B cell (primary cell): ENCODE results near the gene MAPRE2. TPM values are rescaled to one million over a fixed set of nuclear protein-coding genes. Genes with fewer than 3 reads are reported as not detected.

Experiments
- ATAC-seq: fragments of 200-7000 bp; cut with Tn5 transposase; one replicate; pipeline ENCODE4 v1.10.0; 2021; ENCODE audit warnings: low read depth, mild to moderate bottlenecking, moderate number of reproducible peaks, moderate library complexity
- CTCF ChIA-PET: fragments of 350-600 bp; sonication (Branson Sonifier 250); formaldehyde crosslinking; loops from one replicate; lab custom pipeline; 2021; ENCODE audit warnings: antibody characterized with exemption, inconsistent platforms; lab: Charles Lee
- POLR2A ChIA-PET: fragments of 350-600 bp; sonication (Branson Sonifier 250); formaldehyde crosslinking; loops from one replicate; lab custom pipeline; 2021; ENCODE audit warnings: antibody characterized with exemption; lab: Charles Lee
- DNase-seq: peaks from one replicate; pipeline ENCODE4 v3.0.0; 2013
- H2AFZ ChIP-seq: 2 replicates; pipeline ENCODE4 v1.6.1; 2012; ENCODE audit warnings: mild to moderate bottlenecking, low read depth, low read length; ENCODE audit not compliant: insufficient read depth, poor library complexity, severe bottlenecking
- H3K27ac ChIP-seq, 2 donors: 1 replicate in 1 of 2; 2 replicates in 1 of 2; pipeline ENCODE4 v1.5.1; 2012 to 2013; ENCODE audit warnings: low read length in 2 of 2, mild to moderate bottlenecking in 2 of 2, moderate library complexity in 1 of 2
- H3K27me3 ChIP-seq, 4 experiments: fragments of 200-600 bp in 1 of 4; sonication (generic) in 1 of 4; replicated peaks in 1 of 4; 1 replicate in 2 of 4; 2 replicates in 2 of 4; pipeline versions ENCODE4 v1.6.1 to v1.7.0; 2013 to 2016; ENCODE audit warnings: low read length in 3 of 4, mild to moderate bottlenecking in 2 of 4, mixed read lengths in 1 of 4, moderate library complexity in 1 of 4; ENCODE audit not compliant: insufficient read depth in 4 of 4, control insufficient read depth in 3 of 4; ENCODE audit errors: control extremely low read depth in 1 of 4
- H3K36me3 ChIP-seq, 2 experiments: replicated peaks in 1 of 2; 1 replicate in 1 of 2; 2 replicates in 1 of 2; pipeline versions ENCODE4 v1.6.1 to v1.7.1; 2013; ENCODE audit warnings: low read length in 1 of 2; ENCODE audit not compliant: insufficient read depth in 2 of 2, control insufficient read depth in 1 of 2; ENCODE audit errors: control extremely low read depth in 1 of 2, extremely low read depth in 1 of 2
- H3K4me1 ChIP-seq, 2 donors: fragments of 200-600 bp in 1 of 2; sonication (generic) in 1 of 2; 1 replicate in 1 of 2; 2 replicates in 1 of 2; pipeline versions ENCODE4 v1.5.1 to v1.6.1; 2013 to 2017; ENCODE audit warnings: low read length in 2 of 2; ENCODE audit not compliant: control insufficient read depth in 2 of 2, insufficient read depth in 2 of 2
- H3K4me2 ChIP-seq: replicated peaks from 2 replicates; pipeline ENCODE3; 2012; ENCODE audit warnings: mild to moderate bottlenecking, low read depth, low read length; ENCODE audit not compliant: poor library complexity, severe bottlenecking
- H3K4me3 ChIP-seq, 5 experiments: fragments of 200-600 bp in 1 of 5; sonication (generic) in 1 of 5; 1 replicate in 3 of 5; 2 replicates in 2 of 5; pipeline versions ENCODE4 v1.5.1 to v1.7.0; 2011 to 2016; ENCODE audit warnings: low read length in 4 of 5, mild to moderate bottlenecking in 4 of 5, low read depth in 2 of 5, control low read depth in 1 of 5, moderate library complexity in 1 of 5; ENCODE audit not compliant: insufficient read depth in 1 of 5; ENCODE audit errors: control extremely low read depth in 1 of 5, extremely low read depth in 1 of 5
- H3K79me2 ChIP-seq: fragments of 200-600 bp; sonication (generic); one replicate; pipeline ENCODE4 v1.6.0; 2016; ENCODE audit warnings: low read length; ENCODE audit not compliant: control insufficient read depth, insufficient read depth
- H3K9ac ChIP-seq: fragments of 200-600 bp; sonication (generic); 2 replicates; pipeline ENCODE4 v1.6.1; 2017; ENCODE audit warnings: mild to moderate bottlenecking, low read length, moderate library complexity
- H3K9me3 ChIP-seq, 3 donors: one replicate each; pipeline versions ENCODE4 v1.6.1 to v1.7.1; 2013; ENCODE audit warnings: low read length in 2 of 3; ENCODE audit not compliant: control insufficient read depth in 2 of 3, insufficient read depth in 1 of 3; ENCODE audit errors: control extremely low read depth in 1 of 3
- H4K20me1 ChIP-seq: 2 replicates; pipeline ENCODE4 v1.6.0; 2012; ENCODE audit warnings: mild to moderate bottlenecking, low read length; ENCODE audit not compliant: insufficient read depth, control insufficient read depth, poor library complexity, severe bottlenecking
- H3K27ac Mint-ChIP-seq: one replicate; pipeline ENCODE4 v1.8.0; 2021; ENCODE audit warnings: mixed read lengths
- H3K27me3 Mint-ChIP-seq: one replicate; pipeline ENCODE4 v1.8.0; 2021; ENCODE audit warnings: mixed read lengths
- H3K4me1 Mint-ChIP-seq: one replicate; pipeline ENCODE4 v1.8.0; 2021; ENCODE audit warnings: mixed read lengths
- H3K4me3 Mint-ChIP-seq: one replicate; pipeline ENCODE4 v1.8.0; 2021; ENCODE audit warnings: mixed read lengths
- H3K9me3 Mint-ChIP-seq: one replicate; pipeline ENCODE4 v1.8.0; 2022; ENCODE audit warnings: mixed read lengths; ENCODE audit not compliant: insufficient read depth
- CTCF ChIP-seq: fragments of 200-600 bp; IDR thresholded peaks from one replicate; pipeline ENCODE4 v1.8.0; 2022; ENCODE audit warnings: antibody characterized with exemption, mild to moderate bottlenecking
- EZH2 ChIP-seq: IDR thresholded peaks from 2 replicates; pipeline ENCODE4 v1.6.1; 2012; ENCODE audit warnings: borderline replicate concordance, low read depth, mild to moderate bottlenecking, moderate library complexity, low read length; ENCODE audit not compliant: insufficient read depth, poor library complexity, severe bottlenecking
- WGBS: methylation state at CpG from one replicate; pipeline ENCODE4 v1.1.5; 2013; ENCODE audit warnings: missing lambda C conversion rate; ENCODE audit not compliant: insufficient coverage; 5-methylcytosine and 5-hydroxymethylcytosine counted together
- intact Hi-C: fragments of 100-400 bp; cut with micrococcal nuclease; formaldehyde crosslinking; loops from one replicate; pipeline ENCODE4 v1.10.0; 2022
- polyA plus RNA-seq: library from polyadenylated mRNA; depleted of rRNA; stranded (reverse); fragments of >200 nt; gene quantifications from 2 replicates; pipeline ENCODE4 v1.2.3, GENCODE V29; 2012
- total RNA-seq, 2 donors: library from RNA; stranded (reverse); fragments of 120-200 nt in 1 of 2; gene quantifications; 1 replicate in 1 of 2; 2 replicates in 1 of 2; pipeline versions ENCODE4 v1.2.3 to v1.2.4, GENCODE V29; 2013 to 2022

The MAPRE2 gene
- total and polyA plus RNA-seq, 2 donors (not counting 1 experiment from before 2014, with no cell fraction given) = 36.7 to 63.3 TPM

GRCh38 chr18:35085450-35086380 lies 44.5 kb downstream of the MAPRE2 start:
- Histone ChIP-seq H3K4me2 (no peak overlapping the region), H3K9me3 (no peaks in the 10 kb centered on the region), H3K9ac (no peak overlapping the region), H3K4me1 (no peaks in the 10 kb centered on the region), H4K20me1 (peaks cover 42% of the 10 kb centered on the region), H3K27me3 (no peaks in the 10 kb centered on the region), H3K36me3 (peaks cover 6 to 23% of the 10 kb centered on the region in 2 experiments), H3K27ac (no peak overlapping the region), H3K79me2 (peaks cover 70% of the 10 kb centered on the region), H3K4me3 (no peak overlapping the region), H2AFZ (no peak overlapping the region)
- 57% methylated on average over 1 of the region's 3 CpGs for WGBS
- ChIA-PET CTCF (interaction anchor here (1.5 kb wide), 1 partner anchor 56 kb away, joined by 4 read pairs; no protein-coding TSS in a partner anchor), POLR2A (no interaction called here)
- H3K27ac Mint-ChIP-seq = no peak overlapping the region
- intact Hi-C loops = loop anchor here (5.0 kb wide), 1 partner anchor 33 kb away; no protein-coding TSS in a partner anchor
- no peak for ATAC-seq
- no peak overlapping the region for H3K4me3 Mint-ChIP-seq
- H3K27me3 Mint-ChIP-seq = no peaks in the 10 kb centered on the region
- no peaks in the 10 kb centered on the region for H3K9me3 Mint-ChIP-seq
- H3K4me1 Mint-ChIP-seq = peaks cover 20% of the 10 kb centered on the region
- DNase-seq = no peak
- TF ChIP-seq EZH2 = no peak
- no peak for TF ChIP-seq CTCF

- no peak overlapping the region for H3K27ac Mint-ChIP-seq
- no peak overlapping the region for H2AFZ ChIP-seq
- H3K36me3 ChIP-seq = peaks cover 6 to 18% of the 10 kb centered on the region in 2 experiments
- no peak overlapping the region for H3K4me3 Mint-ChIP-seq
- peaks cover 20% of the 10 kb centered on the region for H3K4me1 Mint-ChIP-seq
- no peak overlapping the region for H3K9ac ChIP-seq
- POLR2A ChIA-PET = interaction anchor here (0.6 kb wide), 1 partner anchor 23 kb away, joined by 3 read pairs; no protein-coding TSS in a partner anchor
- intact Hi-C loops = loop anchor here (5.0 kb wide), 1 partner anchor 34 kb away; no protein-coding TSS in a partner anchor
- H3K9me3 Mint-ChIP-seq = no peaks in the 10 kb centered on the region
- CTCF ChIA-PET = interaction anchor here (1.5 kb wide), 1 partner anchor 57 kb away, joined by 4 read pairs; no protein-coding TSS in a partner anchor
- H3K4me2 ChIP-seq = no peak overlapping the region
- H3K9me3 ChIP-seq = no peaks in the 10 kb centered on the region
- H3K27me3 ChIP-seq = no peaks in the 10 kb centered on the region
- no CpG with 5 or more reads among the region's 2 CpGs for WGBS
- no peak for DNase-seq
- no peak overlapping the region for H3K27ac ChIP-seq
- H3K4me3 ChIP-seq = no peak overlapping the region
- H4K20me1 ChIP-seq = peaks cover 32% of the 10 kb centered on the region
- H3K27me3 Mint-ChIP-seq = no peaks in the 10 kb centered on the region
- H3K79me2 ChIP-seq = peaks cover 65% of the 10 kb centered on the region
- no peaks in the 10 kb centered on the region for H3K4me1 ChIP-seq
- TF ChIP-seq EZH2 = no peak
- no peak for TF ChIP-seq CTCF
- ATAC-seq = no peak
Measured at GRCh38 chr18:35086704-35087103, 45.5 kb downstream of the MAPRE2 start.
